ENCODE results near the gene EPHB4.
"Not testable (repeated sequence)": the region's sequence is repeated elsewhere in the genome, so short reads cannot be mapped to it uniquely, and the experiment has no call there.

Gene EPHB4

DNA sequence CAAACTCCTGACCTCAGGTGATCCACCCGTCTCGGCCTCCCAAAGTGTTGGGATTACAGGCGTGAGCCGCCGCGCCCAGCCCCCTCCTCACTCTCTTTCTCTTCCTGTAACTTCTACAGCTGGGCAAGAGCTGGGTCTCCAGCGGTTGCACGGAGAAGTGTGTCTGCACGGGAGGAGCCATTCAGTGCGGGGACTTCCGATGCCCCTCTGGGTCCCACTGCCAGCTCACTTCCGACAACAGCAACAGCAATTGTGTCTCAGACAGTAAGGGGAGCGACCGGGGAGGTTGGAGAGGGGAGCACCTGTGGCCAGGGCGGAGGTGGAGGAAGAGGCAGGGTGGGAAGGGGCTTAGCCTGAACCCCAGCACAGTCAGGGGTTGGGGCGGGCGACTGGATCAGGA is 41.4 kb downstream of the EPHB4 start:
- no peak for DNase-seq (ENCODE audit: low spot score)

GRCh38 chr7:100783804-100784203 is 43.5 kb downstream of the EPHB4 start:
- no peak for DNase-seq (ENCODE audit: low spot score)

GRCh38 chr7:100781255-100781654 is 46.1 kb downstream of the EPHB4 start:
- no peak for DNase-seq (ENCODE audit: low spot score)

- DNase-seq (ENCODE audit: low spot score), result no peak
These were observed 48.0 kb downstream of the EPHB4 start for GRCh38 chr7:100779359-100779758.

- DNase-seq (ENCODE audit: low spot score), result no peak
These were observed 49.2 kb downstream of the EPHB4 start for GRCh38 chr7:100778061-100778621.

- no peak for DNase-seq (ENCODE audit: low spot score)
These were observed 53.8 kb downstream of the EPHB4 start for GRCh38 chr7:100773491-100773890.

- DNase-seq (ENCODE audit: low spot score), result no peak
These were observed 58.5 kb downstream of the EPHB4 start for GRCh38 chr7:100768784-100769183.

- no peak for DNase-seq (ENCODE audit: low spot score)
These were observed 62.1 kb downstream of the EPHB4 start for GRCh38 chr7:100765250-100765649.

DNA sequence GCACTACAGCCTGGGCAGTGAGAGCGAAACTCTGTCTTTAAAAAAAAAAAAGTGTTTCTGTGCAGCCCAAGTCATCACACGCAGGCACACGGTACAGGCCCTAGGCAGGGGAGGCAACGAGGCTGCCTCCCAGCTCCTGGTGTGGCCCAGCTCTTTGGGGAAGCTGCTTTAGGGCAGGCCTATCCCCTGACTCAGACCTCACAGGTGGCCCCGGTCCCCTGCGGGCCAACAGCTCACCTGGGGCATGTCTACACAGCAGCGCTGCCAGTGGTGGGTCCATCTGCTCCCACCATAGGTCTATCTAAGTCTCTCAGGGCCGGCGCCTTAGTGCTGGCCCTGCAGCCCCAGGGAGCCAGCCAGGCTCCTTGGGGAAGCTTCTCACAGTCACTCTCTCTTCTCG is 62.5 kb downstream of the EPHB4 start:
- no peak for DNase-seq (ENCODE audit: low spot score)

DNA sequence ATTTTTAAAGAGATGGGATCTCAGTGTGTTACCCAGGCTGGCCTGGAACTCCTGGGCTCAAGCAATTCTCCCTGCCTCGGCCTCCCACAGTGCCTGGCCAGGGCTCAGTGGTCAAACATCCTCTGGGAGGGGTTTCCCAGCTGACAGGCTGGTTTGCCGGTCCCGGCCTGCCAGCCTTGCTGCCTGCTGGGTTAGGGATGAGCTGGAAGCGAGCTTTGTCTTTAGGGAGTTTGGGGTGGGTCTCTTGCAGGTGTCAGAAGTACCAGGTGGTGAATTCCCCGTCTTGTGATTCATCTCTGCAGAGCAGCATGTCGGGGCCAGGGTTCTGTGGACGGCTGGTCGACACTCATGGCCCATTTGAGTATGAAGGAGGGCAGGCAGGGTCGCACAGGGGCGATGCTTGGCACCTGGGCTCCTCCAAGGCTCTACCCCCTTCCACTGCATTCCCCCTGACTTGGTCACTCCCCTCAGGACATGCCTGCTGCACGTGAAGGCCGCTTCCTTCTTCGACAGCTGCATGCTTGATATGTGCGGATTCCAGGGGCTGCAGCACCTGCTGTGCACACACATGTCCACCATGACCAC is 63.7 kb downstream of the EPHB4 start:
- no peak for DNase-seq (ENCODE audit: low spot score)

DNA sequence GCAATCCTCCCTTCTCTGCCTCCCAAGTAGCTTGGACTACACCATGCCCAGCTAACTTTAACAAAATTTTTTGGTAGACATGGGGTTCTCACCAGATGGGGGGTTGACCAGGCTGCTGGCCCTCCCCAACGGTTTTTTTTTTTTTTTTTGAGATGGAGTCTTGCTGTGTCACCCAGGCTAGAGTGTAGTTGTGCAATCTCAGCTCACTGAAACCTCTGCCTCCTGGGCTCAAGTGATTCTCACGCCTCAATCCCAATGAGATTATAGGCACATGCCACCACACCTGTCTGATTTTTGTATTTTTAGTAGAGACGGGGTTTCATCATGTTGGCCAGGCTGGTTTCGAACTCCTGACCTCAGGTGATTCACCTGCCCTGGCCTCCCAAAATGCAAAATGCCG is 64.5 kb downstream of the EPHB4 start:
- DNase-seq (ENCODE audit: low spot score), result not testable (repeated sequence)

GRCh38 chr7:100759357-100760171 is 67.8 kb downstream of the EPHB4 start:
- DNase-seq (ENCODE audit: low spot score), result no peak

- DNase-seq (ENCODE audit: low spot score), result no peak
These were observed 73.6 kb downstream of the EPHB4 start for GRCh38 chr7:100753750-100754149.

GRCh38 chr7:100752994-100753393 is 74.3 kb downstream of the EPHB4 start:
- DNase-seq (ENCODE audit: low spot score), result no peak

All from LoVo (cell line).